ENCODE data around the gene PINLYP.

DNA sequence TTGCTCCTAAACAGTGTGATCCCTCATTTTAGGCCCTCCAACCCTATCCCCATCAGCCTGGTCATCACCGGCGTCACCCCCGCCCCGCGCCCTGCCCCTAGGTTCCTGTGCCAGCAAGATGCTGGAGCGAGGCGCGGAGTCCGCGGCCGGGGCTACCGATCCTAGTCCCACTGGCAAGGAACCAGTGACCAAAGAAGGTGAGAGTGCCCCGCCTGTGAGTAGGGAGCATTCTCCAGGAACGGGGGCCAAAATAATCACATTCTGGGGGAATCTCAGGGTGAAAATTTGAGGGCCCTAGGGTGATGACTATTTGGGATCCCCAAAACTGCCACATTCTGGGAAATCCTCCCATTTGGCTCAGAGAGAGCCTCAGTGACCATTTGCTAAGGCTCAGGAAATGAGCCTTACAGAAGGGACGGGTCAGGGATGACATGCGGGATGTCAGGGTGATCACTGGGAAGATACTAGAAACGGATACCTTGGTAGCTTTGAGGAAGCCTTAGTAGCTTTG lies 41.2 kb upstream of the PINLYP start:
- TF ChIP-seq, protein P1, sequence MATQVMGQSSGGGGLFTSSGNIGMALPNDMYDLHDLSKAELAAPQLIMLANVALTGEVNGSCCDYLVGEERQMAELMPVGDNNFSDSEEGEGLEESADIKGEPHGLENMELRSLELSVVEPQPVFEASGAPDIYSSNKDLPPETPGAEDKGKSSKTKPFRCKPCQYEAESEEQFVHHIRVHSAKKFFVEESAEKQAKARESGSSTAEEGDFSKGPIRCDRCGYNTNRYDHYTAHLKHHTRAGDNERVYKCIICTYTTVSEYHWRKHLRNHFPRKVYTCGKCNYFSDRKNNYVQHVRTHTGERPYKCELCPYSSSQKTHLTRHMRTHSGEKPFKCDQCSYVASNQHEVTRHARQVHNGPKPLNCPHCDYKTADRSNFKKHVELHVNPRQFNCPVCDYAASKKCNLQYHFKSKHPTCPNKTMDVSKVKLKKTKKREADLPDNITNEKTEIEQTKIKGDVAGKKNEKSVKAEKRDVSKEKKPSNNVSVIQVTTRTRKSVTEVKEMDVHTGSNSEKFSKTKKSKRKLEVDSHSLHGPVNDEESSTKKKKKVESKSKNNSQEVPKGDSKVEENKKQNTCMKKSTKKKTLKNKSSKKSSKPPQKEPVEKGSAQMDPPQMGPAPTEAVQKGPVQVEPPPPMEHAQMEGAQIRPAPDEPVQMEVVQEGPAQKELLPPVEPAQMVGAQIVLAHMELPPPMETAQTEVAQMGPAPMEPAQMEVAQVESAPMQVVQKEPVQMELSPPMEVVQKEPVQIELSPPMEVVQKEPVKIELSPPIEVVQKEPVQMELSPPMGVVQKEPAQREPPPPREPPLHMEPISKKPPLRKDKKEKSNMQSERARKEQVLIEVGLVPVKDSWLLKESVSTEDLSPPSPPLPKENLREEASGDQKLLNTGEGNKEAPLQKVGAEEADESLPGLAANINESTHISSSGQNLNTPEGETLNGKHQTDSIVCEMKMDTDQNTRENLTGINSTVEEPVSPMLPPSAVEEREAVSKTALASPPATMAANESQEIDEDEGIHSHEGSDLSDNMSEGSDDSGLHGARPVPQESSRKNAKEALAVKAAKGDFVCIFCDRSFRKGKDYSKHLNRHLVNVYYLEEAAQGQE (IDR thresholded peaks at IDR 0.05; ENCODE audit: insufficient read depth in 1 of 2, low read depth in 2 of 2, low read length in 2 of 2): no peak
- TF ChIP-seq POLR2AphosphoS5 (IDR thresholded peaks at IDR 0.05; ENCODE audit: low read depth, low read length) (no peak), TAF1 (IDR thresholded peaks at IDR 0.05; ENCODE audit: borderline replicate concordance, insufficient read depth, low read length) (no peak), SIN3A (IDR thresholded peaks at IDR 0.05; ENCODE audit: borderline replicate concordance, insufficient read depth, low read length) (no peak), FOXP2 (optimal IDR thresholded peaks at IDR 0.05; ENCODE audit: borderline replicate concordance, extremely low read depth, extremely low read length, insufficient read depth) (no peak)
